ENCODE measurements around the gene ZNF213.

ZNF213 gene

DNA sequence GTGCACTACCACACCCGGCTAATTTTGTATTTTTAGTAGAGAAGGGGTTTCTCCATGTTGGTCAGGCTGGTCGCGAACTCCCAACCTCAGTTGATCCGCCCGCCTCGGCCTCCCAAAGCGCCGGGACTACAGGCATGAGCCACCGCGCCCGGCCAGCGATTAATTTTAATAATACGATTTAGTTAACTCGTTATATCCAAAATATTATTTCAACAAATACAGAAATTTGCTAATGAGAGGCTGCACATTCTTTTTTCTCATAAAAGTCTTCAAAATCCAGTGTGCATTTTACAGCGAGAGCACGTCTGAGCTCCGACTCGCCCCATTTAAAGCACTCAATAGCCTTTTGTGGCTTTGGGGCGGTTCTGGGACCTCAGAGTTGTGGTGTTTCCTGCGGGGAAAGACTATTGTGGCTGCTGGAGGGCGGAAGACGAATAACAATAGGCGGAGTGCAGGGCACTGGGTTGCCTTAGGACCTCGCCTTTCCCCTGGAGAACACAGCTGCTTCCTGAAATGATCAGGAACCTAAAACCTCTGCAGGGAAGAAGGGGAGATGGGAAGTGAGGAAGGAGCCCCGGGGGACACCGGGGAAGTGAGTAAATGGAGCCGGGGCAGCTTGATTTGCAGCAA is 32.9 kb upstream of the ZNF213 start:
- DNase-seq, result peak; percentile 63

DNA sequence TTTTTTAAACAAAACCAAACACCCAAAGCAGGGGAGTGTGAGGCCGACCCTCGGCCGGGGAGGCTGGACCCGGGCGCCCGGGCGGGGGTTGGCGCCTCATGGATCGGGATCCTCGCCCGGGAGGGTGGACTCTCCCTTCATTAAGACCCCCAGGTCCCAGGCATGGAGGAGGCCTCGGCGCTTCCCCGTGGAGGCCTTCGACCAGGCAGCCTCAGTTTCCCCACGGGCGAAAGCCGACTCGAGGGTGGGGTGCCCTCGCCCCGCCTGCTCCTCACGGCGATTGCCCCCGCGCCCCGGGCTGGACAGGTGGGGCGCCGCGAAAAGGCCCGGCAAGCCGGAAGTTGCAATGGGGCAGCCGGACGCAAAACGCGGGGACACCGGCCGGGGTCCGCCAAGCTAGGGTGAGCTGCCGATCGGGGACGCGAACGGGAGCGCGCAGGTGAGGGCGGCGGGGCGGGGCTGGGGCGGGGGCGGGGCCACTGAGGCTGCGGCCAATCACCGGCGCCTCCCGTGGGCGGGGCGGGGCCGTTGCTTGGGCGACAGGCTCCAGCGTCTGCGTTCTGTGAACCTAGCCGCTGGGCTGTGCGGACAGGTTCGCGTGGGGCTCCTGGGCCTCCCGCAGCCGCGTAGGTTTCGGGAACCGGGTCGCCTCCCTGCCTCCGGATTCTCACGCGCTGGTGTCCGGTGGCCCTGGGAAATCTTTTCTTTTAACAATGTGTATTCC is 28.5 kb upstream of the ZNF213 start:
- peak; percentile 96 for DNase-seq

DNA sequence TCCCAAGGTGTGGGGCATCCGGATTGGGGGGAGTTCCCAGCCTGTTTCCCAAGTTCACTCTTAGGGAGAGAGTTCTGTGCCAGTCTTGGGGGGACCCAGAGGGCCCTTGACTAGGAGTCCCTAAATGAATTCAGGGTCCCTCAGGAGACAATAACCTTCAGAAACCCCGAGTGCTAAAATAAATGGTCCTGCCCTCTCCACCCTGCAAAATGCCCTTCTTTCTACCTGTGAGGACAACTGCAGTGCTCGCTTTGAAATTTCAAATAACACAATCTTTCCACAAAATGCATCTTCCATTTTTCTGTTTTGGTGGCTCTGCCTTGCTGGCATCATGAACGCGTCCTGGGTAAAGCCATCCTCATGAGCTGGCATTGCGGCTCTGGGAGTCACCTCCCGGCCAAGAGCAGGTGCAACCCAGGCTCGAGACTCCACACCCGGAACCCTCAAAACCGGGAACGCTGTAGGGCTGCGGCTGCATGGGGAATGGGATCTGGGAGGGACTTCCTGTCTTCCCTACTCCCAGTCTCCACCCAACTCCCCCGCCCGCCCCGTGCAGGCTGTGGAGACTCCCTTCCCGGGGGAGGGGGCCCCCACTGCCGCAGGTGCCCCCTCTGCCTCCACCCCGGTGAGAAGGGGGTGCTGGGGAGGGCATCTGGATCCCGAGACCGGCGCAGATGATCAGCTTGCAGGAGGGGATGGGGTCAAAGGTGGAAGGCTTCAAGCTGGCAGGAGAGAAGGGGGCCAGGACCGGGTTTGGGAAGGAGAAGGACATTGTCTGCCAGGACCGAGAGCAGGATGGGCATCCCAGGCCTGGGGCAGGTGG is 22.6 kb upstream of the ZNF213 start, which contains the start of gene ZNF205:
Gene ZNF205, plus strand, starts transcription at position 529 of the 823 bp plus-strand sequence. CDS start 845 bp downstream, outside the sequence.
- no peak for DNase-seq

DNA sequence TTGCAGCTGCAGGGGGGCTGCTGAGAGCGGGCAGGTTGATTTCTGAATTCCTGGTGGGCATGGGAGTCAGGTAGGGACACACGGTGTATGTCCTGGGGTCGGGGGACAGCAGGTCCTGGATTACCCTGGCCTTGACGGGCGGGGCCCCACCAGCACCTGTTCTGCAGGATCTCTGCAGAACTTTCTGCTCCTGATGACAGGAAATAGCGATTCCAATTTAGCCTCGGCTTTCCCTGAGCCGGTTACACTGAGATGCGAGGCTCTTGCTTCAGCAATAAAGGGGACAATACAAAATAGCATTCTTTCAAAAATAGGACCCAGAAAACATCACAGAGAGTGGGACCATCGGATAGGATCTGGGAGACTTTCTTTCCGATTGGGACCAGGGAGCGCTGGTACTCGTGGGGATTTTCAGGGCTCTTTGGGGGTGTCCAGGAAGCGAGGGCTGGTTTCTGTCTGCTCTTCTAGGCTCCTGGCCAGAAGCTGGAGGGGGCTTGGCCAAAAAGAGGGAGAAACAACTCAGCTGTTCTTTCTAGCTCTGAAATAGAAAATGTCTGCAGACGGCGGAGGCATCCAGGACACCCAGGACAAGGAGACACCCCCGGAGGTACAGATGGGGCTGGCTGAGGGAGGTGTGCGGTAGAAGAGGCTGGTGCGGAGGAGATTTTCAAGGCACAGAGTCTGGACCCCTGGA is 21.8 kb upstream of the ZNF213 start:
- no peak for DNase-seq

DNA sequence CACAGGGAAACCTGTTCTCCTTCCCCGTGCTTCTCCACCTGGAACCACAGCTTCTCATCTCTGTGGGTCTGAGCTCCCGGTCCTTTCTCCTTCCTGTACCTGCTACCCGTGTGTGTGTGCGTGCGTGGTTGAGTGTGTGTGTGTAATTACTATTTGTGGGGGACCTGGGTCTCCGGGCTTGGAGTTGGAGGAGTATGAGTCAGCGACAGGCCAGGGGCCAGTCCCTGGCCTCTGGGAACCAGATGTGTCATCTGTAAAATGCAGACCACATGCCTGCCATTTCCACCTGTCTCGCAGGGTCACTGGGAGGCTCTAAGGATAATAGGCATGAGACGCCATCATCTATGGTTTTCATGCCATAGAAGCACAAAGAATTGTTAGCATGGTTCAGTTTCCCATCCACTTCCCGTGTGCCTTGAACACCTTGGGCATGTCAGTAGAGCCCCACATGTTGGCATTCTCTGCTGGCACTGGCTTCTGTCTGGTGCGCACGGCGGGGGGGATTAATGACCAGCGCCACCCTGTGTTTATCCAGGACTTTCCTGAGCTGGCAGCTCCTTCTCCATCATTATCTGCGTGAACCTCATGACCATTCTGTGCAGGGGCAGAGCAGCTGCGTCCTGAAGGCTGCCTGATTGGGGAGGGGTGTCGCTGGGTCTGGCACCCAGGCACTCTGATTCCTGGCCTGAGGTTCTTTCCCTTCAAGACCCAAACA is 20.9 kb upstream of the ZNF213 start:
- DNase-seq, result no peak

DNA sequence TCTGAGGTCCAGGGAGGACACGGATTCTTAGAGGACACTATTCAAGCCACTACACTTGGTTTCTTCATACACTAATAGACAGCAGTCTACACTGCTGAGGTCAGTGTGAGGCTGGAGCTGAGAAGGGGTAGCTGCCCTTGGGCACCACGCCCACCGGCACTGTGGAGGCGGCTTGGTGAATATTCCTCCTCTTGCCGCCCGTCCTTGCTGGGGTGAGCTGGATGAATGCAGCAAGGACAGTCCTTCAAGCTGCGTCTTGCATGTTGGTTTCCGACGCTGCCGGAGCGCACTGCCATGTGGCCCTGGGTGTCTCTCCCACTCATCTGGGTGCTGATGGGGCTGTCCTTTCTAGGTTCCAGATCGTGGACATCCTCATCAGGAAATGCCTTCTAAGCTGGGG is 19.8 kb upstream of the ZNF213 start:
- no peak for DNase-seq

DNA sequence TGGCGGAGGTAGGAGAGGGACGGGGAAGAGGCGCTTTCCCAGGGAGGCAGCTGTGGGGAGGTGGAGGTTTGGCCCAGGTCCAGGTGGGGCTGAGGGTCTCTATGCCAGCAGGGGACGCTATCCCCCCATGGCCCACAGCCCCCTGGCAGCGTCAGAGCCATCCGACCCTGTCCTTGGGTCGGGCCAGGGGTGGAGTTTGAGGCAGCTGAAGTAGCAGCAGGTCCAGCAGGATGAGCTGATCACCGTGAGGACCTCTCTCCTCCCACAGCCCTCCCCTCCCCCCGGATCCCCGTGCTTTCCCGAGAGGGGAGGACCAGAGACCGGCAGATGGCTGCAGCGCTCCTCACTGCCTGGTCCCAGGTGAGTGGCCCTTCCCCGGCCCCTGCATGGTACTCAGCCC is 19.3 kb upstream of the ZNF213 start:
- no peak for DNase-seq

DNA sequence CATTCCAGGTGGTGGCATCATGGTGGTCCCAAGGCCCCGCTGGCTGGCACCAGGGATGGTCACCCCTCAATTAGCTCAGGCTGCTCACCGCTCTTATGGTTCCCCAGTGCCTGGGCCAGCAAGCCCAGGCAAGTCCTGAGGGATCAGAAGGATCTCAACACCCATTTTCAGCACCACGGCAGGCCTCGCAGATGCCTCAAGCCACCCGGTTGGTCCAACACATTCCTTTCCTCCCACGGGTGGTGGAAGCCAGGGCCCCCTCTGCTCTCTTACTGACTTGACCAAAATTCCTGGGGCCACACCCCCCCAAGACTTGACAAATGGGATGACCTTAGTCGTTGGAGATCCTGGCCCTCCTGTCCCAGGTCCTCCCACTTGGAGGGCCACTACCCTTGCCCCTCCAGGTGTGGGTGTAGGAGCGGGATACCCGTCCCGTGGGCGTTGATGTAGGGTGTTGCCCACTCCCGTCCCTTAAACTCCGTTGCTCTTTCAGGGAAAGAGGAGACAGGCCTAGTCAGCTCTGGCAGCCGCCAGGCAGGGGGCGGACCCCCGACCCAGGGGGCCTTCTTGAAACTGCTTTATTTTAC is 16.5 kb upstream of the ZNF213 start:
- no peak for DNase-seq

DNA sequence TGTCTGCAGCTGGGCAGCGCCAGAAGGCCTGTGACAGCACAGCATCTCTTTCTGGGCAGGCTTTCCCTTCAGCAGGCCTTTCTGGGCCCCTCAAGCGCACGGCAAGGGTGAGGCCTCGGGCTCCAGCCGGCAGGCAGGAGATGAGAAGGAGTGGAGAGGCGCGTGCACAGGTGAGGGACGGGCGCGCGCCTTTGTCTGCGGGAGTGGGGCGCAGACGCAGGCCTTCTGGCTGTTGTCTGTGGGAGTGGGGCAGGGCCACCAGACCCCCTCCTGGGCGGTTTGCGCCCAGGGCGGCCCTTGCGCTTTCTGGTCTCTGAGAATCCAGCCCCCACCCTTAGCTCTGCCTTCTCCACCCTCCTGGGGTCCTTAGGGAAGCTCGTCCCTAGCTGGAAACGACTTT is 16.0 kb upstream of the ZNF213 start:
- no peak for DNase-seq

DNA sequence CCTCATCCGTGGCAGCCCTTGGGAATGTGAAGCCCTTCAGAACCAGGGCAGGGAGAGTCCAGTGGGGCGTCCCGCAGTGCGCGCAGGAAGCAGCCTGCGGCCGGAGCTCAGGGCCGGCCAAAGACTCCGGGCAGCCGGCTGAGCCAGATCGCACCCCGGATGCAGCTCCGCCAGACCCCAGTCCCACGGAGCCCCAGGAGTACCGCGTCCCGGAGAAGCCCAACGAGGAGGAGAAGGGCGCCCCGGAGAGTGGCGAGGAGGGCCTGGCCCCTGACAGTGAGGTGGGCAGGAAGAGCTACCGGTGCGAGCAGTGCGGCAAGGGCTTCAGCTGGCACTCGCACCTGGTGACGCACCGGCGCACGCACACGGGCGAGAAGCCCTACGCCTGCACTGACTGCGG is 15.5 kb upstream of the ZNF213 start:
- DNase-seq, result no peak

DNA sequence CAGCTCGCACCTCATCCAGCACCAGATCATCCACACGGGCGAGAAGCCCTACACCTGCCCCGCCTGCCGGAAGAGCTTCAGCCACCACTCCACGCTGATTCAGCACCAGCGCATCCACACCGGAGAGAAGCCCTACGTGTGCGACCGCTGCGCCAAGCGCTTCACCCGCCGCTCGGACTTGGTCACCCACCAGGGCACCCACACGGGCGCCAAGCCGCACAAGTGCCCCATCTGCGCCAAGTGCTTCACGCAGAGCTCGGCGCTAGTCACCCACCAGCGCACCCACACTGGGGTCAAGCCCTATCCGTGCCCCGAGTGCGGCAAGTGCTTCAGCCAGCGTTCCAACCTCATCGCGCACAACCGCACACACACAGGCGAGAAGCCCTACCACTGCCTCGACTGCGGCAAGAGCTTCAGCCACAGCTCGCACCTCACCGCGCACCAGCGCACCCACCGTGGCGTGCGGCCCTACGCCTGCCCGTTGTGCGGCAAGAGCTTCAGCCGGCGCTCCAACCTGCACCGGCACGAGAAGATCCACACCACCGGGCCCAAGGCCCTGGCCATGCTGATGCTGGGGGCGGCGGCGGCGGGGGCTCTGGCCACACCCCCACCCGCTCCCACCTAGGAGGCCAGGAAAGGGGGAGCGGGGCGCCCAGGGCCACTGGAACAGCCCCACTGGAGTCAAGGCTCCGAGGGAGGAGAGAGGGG is 15.0 kb upstream of the ZNF213 start:
- no peak for DNase-seq

DNA sequence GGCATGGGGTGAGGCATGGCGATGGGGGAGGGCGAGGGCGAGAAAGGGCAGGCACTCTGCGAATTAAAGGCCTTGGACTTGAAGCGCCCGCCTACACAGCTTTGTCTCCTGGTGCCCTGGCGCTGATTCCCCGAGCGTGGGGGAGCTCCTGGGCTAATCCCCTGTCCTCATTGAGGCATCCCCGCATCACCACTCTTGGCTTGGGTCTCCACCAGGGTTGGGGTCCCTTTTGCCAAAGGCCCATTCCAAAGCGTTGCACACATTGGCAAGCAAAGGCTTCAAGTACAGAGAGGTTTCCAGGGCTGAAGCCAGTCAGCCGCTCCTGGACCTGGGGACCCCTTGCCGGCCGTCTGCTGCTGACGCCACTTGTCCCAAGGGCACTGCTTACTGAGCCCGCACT is 14.4 kb upstream of the ZNF213 start:
- no peak for DNase-seq

DNA sequence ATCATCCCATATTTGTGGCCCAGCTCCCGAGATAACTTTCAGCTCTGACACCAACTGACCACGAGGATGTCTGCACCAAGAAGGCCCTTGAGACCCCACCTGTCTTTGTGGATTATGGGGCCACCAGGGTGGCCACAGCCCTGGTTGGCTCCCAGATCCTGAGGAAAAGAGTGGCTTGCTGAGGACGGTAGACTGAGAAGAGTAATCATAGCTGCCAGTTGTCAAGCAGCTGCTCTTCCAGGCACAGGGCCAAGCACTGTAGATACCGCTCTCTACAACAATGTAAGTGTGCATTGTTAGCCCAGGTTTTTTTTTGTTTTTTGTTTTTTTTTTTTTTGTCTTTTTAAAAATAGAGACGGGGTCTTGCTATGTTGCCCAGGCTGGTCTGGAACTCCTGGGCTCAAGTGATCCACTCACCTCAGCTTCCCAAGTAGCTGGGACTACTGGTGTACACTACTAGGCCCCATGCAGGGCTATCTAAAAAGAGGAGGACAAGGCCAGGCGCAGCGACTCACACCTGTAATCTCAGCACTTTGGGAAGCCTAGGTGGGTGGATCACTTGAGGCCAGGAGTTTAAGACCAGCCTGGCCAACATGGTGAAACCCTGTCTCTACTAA is 12.9 kb upstream of the ZNF213 start:
- DNase-seq, result no peak

DNA sequence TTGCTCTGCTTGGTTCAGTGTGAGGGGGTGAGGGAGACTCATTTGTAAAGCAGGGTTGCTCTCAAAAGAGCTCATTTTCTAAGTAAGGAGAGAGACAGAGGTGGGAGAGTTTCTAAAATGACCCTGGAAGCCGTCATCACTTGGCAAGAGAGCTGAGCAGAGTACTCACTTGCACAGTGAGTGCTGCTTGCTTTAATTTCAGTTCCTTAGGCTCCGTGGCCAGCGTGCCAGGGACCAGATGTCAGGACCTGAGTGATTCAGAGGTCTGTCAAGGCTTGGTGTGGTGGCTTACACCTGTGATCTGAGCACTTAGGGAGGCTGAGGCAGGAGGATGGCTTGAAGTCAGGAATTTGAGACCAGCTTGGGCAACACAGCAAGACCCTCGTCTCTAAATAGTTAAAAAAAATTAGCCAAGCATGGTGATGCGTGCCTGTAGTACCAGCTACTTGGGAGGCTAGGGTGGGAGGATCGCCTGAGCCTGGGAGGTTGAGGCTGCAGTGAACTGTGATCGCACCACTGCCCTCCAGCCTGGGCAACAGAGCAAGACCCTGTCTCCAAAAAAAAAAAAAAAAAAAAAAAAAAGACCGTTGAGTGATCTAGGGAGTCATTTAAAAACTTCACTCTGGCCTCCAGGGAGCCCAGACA is 11.8 kb upstream of the ZNF213 start:
- no peak for DNase-seq

DNA sequence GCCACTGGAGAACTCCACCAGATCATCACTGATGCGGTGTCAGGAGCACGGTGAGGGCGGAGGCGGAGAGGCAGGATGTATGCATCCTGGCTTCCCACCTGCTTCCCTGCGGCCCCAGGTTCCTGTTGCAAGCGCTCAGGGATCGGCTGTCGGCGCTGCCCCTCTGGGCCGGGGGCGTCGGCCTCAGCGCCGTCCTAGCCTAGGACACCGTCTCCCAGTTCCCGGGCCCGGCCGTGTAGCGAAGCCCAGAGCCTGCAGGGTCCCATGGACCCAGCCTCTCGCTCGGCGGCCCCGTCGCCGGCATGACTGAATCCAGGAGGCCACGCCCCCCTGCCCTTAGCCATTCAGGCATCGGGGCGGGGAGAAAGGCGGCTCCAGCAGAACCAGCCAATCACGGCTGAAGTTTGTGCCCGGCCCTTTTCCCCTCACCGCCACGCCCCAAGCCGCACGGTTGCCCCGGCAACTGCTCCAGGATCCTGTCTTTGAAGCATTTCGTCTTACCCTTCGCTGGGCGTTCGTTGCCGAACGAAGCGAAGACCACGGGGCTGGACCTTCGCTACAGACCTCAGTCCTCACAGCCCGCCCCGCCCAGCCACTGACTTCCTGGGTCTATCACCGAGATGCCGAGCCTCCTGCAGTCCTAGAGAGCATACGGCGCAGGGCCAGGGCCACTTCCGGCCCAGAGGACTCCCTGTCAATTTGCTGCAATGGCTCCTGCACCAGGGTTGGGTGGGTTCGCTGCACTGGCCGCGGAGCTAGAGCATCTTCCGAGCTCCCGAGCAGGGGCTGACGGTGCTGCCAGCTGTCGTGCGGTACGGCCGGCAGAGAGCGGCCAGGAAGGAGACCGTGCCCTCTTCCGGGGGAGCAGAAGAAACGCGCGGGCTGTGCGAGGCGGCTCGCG is 10.6 kb upstream of the ZNF213 start:
- DNase-seq, result peak; percentile 98

DNA sequence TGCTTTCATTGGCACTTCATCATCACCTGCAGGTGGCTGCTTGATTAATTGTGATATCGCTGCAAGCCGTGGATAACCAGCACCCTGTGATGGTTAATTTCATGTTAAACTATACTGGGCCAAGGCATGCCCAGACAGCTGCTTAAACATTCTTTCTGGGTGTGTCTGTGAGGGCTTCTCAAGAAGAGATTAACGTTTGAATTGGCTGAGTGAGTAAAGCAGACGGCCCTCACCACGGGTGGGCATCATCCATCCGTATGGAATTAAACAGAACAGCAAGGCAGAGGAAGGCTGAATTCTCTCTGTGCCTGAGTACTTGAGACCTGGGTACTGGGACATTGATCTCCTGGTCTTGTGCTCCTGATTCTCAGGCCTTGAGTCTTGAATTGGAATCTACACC is 7.1 kb upstream of the ZNF213 start:
- no peak for DNase-seq

DNA sequence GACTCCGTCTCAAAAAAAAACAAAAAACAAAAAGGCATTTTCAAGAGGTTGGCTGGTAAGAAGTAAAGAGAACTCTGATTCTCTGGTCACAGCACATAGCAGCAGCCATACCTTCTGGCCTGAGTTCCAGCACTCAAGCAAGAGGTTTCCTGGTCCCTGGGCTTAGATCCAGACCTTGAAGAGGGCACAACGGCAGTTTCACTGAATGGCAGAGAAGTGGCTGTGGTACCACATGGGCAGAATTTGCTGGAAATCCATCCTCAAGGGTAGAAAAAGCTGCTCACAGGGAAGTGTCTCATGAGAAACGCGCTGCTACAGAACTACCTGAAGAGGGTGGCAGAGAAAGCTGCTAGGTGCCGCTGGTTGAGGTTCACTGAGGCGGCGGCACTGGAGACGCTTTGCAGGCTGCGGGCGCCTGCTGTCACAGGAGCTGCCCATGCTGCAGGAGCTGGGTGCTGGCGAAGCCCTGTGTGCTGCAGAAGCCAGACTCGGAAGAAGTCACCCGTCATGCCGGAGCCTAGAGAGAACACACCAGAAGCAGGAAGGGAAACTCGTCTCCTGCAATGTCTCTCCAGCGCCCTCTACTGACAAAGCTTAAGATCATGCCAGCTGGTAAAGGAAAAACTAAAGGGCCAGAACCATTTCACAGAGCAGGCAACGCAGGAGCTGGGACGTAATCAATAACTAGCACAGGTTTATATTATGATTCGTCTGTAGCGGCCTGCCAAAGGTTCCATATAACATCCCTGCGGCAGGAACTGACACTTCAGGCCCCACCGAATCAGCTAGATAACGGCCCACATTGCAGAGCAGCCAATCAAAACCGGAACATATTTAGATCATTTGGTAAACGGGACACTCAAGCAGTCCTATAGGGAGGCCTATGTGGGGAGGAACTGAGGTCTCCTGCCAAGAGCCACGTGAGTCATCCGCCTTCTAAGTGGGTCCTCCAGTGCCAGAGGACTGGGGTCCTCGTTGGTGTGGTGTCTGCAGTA is 5.4 kb upstream of the ZNF213 start:
- DNase-seq, result peak; percentile 93

DNA sequence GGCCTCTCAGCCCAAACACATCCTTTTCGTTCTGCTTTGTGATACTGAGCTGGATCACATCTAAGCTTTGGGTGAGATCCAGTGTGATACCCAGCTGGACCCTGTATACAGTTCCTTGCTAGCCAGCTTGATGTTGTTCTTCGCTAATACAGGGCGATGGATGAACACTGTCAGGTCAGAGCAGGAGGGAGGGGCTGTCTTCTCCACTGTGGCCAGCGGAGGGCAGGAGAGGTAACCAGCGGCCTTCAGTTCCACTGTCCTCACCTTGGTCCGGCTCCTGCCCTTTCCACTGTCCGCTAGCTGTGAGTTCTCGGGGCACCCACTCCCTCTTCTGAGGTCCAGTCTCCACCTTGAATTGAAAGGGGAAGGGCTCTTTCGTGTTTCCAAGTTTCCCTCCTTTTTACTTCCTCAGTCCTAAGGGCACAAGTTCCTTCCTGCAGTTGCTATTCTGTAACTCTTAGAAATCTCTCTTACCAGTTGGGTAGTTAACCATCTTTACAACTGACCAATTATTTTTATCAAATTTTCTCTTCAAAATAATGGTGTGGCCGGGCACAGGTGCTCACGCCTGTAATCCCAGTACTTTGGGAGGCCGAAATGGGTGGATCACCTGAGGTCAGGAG is 3.0 kb upstream of the ZNF213 start:
- peak; percentile 57 for DNase-seq

All from activated CD4-positive, alpha-beta T cell treated with anti-CD3 and anti-CD28 coated beads, Interleukin-2, Interleukin-6, amounts not matched to agents 100 ng/mL and 50 ng/mL, durations not matched to agents 16 hours and 8 hours (primary cell).